BJ (cell line): Measurements from ENCODE around the gene LMX1B. TPM values are rescaled to one million over a fixed set of nuclear protein-coding genes. Genes with fewer than 3 reads are reported as not detected.

Experiments used
- CTCF ChIA-PET: fragments of 350-600 bp; formaldehyde crosslinking; extraction: SDS; loops from one replicate; lab custom pipeline; 2021; ENCODE audit warnings: antibody characterized with exemption, inconsistent platforms; lab: Yijun Ruan, JAX
- POLR2A ChIA-PET: fragments of 300-600 bp; sonication (Branson Sonifier 250); formaldehyde crosslinking; extraction: SDS; loops from one replicate; lab custom pipeline; 2021; ENCODE audit warnings: antibody characterized with exemption; lab: Charles Lee
- DNase-seq: peaks from one replicate; pipeline ENCODE4 v3.0.0-alpha.2; 2011; ENCODE audit warnings: low read depth
- H3K27me3 ChIP-seq: 2 replicates; pipeline ENCODE4 v1.6.0; 2011; ENCODE audit warnings: low read length; ENCODE audit not compliant: control insufficient read depth, insufficient read depth
- H3K36me3 ChIP-seq: 2 replicates; pipeline ENCODE4 v1.5.1; 2011; ENCODE audit warnings: low read length; ENCODE audit not compliant: control insufficient read depth, insufficient read depth
- H3K4me3 ChIP-seq: 2 replicates; pipeline ENCODE4 v1.5.1; 2011; ENCODE audit warnings: low read depth, mild to moderate bottlenecking, control low read depth, low read length
- polyA plus RNA-seq: library from polyadenylated mRNA; depleted of rRNA; stranded (reverse); fragments of >200 nt; gene quantifications from 2 replicates; pipeline ENCODE4 v1.2.3, GENCODE V29; 2011
- TF ChIP-seq, protein P1 (sequence below): IDR thresholded peaks from 2 replicates; pipeline ENCODE4 v1.5.1; 2011; ENCODE audit warnings: low read depth, mild to moderate bottlenecking, control low read depth, inconsistent platforms, low read length, moderate library complexity; ENCODE audit not compliant: insufficient read depth

Gene LMX1B
- polyA plus RNA-seq, 1 experiment = not detected

DNA sequence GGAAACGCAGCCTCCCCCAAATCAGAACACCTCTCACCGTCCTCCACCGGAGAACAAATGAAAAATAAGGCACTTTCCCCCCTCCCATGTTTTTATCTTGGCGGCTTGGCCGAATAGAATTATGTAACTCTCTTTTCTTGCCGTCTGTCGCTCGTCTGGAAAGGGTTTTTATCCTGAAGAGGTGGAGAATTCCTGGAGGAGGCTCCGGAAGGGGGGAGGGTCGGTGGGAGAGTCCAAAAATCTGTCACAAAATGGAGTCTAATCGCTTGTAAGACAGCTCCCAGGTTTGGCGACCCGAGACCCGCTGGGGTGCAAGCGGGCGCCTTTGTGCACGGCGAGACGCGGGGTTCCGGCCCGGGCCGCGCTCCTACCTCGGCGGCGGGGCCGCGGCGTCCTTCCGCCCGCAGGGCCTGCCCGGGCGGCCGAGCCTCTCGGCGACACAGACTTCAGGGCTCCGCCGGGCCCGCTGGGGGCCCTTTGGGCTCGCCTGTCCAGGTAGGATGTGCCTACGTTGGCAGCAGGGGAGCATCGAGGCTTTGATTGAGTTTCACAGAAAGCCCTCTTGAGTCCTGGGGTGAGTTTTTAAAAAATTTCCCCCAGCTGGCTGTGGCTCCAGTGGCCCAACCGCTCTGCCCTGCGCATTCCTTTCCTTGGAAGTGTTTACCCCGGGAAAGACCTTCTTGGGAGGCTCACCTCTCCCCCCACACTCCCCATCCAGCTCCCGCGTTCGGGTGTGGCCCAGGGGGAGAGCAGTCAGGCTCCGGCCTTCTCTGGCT, 5.0 kb downstream of the LMX1B start:
- Histone ChIP-seq H3K4me3 (no peak overlapping the region), H3K36me3 (no peaks in the 10 kb centered on the region), H3K27me3 (peaks cover 52% of the 10 kb centered on the region)
- CTCF ChIA-PET = no interaction called here
- POLR2A ChIA-PET = no interaction called here
- TF ChIP-seq, protein P1, sequence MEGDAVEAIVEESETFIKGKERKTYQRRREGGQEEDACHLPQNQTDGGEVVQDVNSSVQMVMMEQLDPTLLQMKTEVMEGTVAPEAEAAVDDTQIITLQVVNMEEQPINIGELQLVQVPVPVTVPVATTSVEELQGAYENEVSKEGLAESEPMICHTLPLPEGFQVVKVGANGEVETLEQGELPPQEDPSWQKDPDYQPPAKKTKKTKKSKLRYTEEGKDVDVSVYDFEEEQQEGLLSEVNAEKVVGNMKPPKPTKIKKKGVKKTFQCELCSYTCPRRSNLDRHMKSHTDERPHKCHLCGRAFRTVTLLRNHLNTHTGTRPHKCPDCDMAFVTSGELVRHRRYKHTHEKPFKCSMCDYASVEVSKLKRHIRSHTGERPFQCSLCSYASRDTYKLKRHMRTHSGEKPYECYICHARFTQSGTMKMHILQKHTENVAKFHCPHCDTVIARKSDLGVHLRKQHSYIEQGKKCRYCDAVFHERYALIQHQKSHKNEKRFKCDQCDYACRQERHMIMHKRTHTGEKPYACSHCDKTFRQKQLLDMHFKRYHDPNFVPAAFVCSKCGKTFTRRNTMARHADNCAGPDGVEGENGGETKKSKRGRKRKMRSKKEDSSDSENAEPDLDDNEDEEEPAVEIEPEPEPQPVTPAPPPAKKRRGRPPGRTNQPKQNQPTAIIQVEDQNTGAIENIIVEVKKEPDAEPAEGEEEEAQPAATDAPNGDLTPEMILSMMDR = no peak
- DNase-seq = no peak

DNA sequence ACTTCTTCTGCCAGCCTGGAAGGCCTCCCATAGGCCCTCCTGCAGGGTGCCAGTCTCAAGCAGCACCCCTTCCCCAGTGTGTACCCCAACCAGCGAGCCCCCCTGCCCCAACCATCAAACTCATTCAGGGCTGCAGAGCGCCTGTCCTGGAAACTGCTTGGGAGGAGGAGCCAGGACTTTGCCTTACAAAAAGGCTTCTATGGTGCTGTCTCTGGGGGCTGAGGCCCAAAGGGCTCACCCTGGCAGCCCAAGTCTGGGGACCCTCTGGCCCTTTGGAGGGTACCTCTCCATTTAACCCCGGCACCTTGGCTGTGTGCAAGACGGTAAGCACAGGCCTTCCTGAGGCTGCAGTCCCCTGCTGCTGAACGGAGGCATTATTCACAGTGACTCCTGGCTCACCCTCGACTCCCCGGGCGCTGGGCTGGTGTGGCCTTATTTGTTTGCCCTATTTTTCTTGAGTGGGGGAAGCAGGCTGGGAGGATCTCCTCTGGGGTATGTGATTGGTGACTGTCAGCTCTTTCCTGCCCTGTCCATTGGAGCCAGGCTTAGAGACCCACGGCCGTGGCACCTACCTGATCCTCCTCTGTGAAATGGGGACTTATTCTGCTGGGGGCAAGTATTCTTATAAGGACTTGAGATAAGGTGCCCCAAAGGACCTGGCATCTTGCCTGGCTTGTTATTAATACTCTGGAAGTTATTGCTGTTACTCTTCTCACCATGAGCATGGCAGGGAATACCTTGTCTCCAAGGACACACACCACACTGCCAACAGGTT, 5.8 kb downstream of the LMX1B start:
- DNase-seq = no peak
- no peak overlapping the region for H3K4me3 ChIP-seq
- CTCF ChIA-PET = no interaction called here
- H3K36me3 ChIP-seq = no peaks in the 10 kb centered on the region
- peaks cover 49% of the 10 kb centered on the region for H3K27me3 ChIP-seq
- TF ChIP-seq, protein P1 = no peak
- POLR2A ChIA-PET = no interaction called here

DNA sequence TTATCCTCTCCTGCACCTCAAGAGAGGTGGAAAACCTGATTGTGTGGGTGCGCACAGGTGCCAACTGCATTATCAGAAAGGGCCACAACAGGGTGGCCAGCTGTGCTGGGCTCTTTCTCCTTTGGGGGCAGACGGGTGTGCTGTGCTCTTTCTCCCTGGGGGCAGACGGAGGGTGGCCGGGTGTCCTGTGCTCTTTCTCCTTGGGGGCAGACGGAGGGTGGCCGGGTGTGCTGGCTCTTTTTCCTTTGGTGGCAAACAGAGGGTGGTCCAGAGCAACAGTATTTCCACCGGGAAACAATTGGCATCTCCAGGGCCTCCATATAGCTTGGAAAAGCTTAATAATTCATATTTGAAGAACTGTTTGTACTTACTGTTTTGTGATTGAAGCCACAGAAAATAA, 6.8 kb downstream of the LMX1B start:
- H3K4me3 ChIP-seq = no peak overlapping the region
- CTCF ChIA-PET = interaction anchor here (1.2 kb wide), 1 partner anchor 161 kb away, joined by 3 read pairs; no protein-coding TSS in a partner anchor
- peaks cover 51% of the 10 kb centered on the region for H3K27me3 ChIP-seq
- DNase-seq = no peak
- POLR2A ChIA-PET = no interaction called here
- no peaks in the 10 kb centered on the region for H3K36me3 ChIP-seq
- TF ChIP-seq, protein P1 = no peak

DNA sequence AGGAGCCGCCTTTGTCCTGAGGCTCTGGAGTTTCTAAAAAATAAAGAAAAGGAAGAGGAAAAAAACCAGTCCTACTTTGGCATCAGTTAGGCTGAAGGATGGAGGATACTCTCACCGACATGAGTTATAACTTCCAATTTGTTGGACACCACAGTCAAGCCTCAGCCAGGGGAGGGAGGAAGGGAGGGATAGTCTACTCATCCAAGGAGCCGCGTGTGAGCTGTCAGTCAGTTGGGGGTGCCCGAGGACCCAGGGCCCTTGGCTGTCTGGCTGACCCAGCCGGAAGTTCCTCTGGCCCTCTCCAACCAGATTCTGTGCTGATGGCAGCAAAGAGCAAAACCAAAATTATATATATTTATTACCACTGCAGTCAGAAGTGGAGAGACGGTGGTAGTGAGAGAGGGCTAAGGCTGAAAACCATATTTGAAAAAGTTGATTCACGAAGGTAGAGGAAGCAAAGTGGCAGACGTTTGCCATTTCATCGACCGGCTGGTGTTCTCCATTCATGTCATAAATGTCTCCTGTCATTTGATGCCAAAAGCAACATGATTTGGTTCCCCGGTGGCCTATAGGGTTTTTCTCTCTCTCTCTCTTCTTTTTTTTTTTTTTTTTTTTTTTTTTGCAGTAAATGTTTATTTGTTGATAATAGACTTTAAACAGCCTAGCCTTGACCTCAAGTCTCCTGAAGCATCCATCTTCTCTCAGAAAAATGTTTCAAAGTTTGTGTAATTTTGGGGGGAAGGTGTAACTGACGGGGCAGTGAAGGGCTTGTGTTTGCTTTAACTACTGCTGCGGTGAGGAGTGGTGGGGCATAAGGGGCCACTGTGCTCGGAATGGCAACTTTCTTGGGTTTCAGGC, 7.6 kb downstream of the LMX1B start:
- TF ChIP-seq, protein P1 = no peak
- Histone ChIP-seq H3K36me3 (no peaks in the 10 kb centered on the region), H3K4me3 (no peak overlapping the region), H3K27me3 (peaks cover 52% of the 10 kb centered on the region)
- ChIA-PET POLR2A (no interaction called here), CTCF (interaction anchor here (1.2 kb wide), 1 partner anchor 161 kb away, joined by 3 read pairs; no protein-coding TSS in a partner anchor)
- no peak for DNase-seq
